ENCODE results near the gene TRAPPC3.

DNA sequence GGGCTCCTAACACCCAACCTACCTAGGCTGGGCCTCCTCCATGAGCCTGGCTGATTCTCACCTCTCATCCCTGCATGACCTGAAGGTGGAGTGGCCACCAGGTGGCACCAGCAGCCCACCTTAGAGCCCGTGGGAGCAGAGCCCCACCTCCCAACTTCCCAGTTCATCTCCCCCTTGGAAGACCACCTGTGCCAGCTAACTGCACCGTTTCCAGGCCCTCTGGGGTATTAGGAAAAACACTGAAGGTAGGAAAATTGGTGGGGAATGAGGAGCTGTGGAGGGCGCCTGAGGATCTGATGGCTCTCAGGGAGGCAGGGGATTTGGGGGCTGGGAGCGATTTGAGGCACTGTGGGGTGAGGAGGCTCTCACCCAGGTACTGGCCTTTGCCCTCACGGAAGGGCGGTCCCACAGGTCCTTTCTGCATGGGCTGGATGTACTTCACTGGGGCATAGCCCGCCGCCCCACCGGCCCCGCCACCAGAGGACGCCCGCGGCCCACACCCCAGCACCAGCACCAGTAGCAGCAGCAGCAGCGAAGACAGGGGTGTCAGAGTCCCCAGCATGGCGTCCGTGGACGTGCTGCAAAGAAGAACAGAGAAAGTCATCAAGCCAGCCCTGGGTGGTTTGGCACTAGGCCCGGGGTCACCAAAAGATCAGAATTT is 49.5 kb downstream of the TRAPPC3 start:
- TF ChIP-seq ZBTB17 (tag by site-specific recombination; IDR thresholded peaks at IDR 0.05), result peak; percentile 39; the same call in 1 of the 2 replicates
- no peak for TF ChIP-seq ZNF837 (tag by site-specific recombination; IDR thresholded peaks at IDR 0.05)
- TF ChIP-seq, protein P1, sequence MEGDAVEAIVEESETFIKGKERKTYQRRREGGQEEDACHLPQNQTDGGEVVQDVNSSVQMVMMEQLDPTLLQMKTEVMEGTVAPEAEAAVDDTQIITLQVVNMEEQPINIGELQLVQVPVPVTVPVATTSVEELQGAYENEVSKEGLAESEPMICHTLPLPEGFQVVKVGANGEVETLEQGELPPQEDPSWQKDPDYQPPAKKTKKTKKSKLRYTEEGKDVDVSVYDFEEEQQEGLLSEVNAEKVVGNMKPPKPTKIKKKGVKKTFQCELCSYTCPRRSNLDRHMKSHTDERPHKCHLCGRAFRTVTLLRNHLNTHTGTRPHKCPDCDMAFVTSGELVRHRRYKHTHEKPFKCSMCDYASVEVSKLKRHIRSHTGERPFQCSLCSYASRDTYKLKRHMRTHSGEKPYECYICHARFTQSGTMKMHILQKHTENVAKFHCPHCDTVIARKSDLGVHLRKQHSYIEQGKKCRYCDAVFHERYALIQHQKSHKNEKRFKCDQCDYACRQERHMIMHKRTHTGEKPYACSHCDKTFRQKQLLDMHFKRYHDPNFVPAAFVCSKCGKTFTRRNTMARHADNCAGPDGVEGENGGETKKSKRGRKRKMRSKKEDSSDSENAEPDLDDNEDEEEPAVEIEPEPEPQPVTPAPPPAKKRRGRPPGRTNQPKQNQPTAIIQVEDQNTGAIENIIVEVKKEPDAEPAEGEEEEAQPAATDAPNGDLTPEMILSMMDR (tag by site-specific recombination; IDR thresholded peaks at IDR 0.05), result peak; percentile 85
- peak; percentile 49 for TF ChIP-seq PATZ1 (tag by site-specific recombination; IDR thresholded peaks at IDR 0.05)
